Caco-2 (cell line): ENCODE measurements around the gene CYP46A1. TPM values are rescaled to one million over a fixed set of nuclear protein-coding genes. Genes with fewer than 3 reads are reported as not detected.

Source experiments
- BruUV-seq: library from RNA; stranded (reverse); fragments of 400-500 nt; replicated peaks from 2 replicates; lab custom pipeline; 2021; lab: Mats Ljungman, UMichigan
- CTCF ChIA-PET: fragments of 300-600 bp; sonication (Branson Sonifier 250); formaldehyde crosslinking; loops from one replicate; lab custom pipeline; 2022; ENCODE audit warnings: antibody characterized with exemption; lab: Charles Lee
- POLR2A ChIA-PET: fragments of 300-600 bp; sonication (Branson Sonifier 250); formaldehyde crosslinking; loops from one replicate; lab custom pipeline; 2022; ENCODE audit warnings: antibody characterized with exemption; lab: Charles Lee
- DNase-seq, 2 experiments: peaks; one replicate each; pipeline versions ENCODE4 v3.0.0 to v3.0.0-alpha.2; 2020 to 2022
- H3K27me3 ChIP-seq: replicated peaks from 2 replicates; pipeline ENCODE4 v1.6.0; 2011; ENCODE audit warnings: low read length; ENCODE audit not compliant: control insufficient read depth, insufficient read depth
- H3K36me3 ChIP-seq: 2 replicates; pipeline ENCODE4 v1.5.1; 2011; ENCODE audit warnings: low read length; ENCODE audit not compliant: control insufficient read depth, insufficient read depth
- H3K4me1 ChIP-seq: fragments of 250-450 bp; sonication (Bioruptor Pico); 2 replicates; pipeline ENCODE4 v1.5.1; 2020; ENCODE audit warnings: mild to moderate bottlenecking
- H3K4me3 ChIP-seq: 2 replicates; pipeline ENCODE4 v1.5.1; 2011; ENCODE audit warnings: low read depth, mild to moderate bottlenecking, control low read depth, low read length
- H3K9me3 ChIP-seq: fragments of 250-450 bp; sonication (Bioruptor Pico); 2 replicates; pipeline ENCODE4 v1.5.1; 2020; ENCODE audit warnings: mild to moderate bottlenecking, moderate library complexity
- H3K27ac Mint-ChIP-seq: one replicate; pipeline ENCODE4 v1.8.0; 2022; ENCODE audit warnings: mixed read lengths; ENCODE audit not compliant: unreplicated experiment
- H3K27me3 Mint-ChIP-seq: one replicate; pipeline ENCODE4 v1.8.0; 2022; ENCODE audit warnings: mixed read lengths; ENCODE audit not compliant: insufficient read depth, unreplicated experiment
- H3K36me3 Mint-ChIP-seq: one replicate; pipeline ENCODE4 v1.8.0; 2022; ENCODE audit warnings: mild to moderate bottlenecking, mixed read lengths; ENCODE audit not compliant: insufficient read depth, unreplicated experiment
- H3K4me1 Mint-ChIP-seq: one replicate; pipeline ENCODE4 v1.8.0; 2022; ENCODE audit warnings: low read depth, mixed read lengths; ENCODE audit not compliant: unreplicated experiment
- H3K4me3 Mint-ChIP-seq: one replicate; pipeline ENCODE4 v1.8.0; 2022; ENCODE audit warnings: mild to moderate bottlenecking, moderate library complexity, mixed read lengths; ENCODE audit not compliant: unreplicated experiment
- H3K9me3 Mint-ChIP-seq: one replicate; pipeline ENCODE4 v1.8.0; 2022; ENCODE audit warnings: mixed read lengths; ENCODE audit not compliant: unreplicated experiment
- CTCF ChIP-seq, 2 experiments: fragments of 200-600 bp in 1 of 2; IDR thresholded peaks; 1 replicate in 1 of 2; 2 replicates in 1 of 2; pipeline versions ENCODE4 v1.5.1 to v1.8.0; 2011 to 2022; ENCODE audit warnings: antibody characterized with exemption in 1 of 2, control low read depth in 1 of 2, inconsistent platforms in 1 of 2, low read depth in 1 of 2, low read length in 1 of 2, mild to moderate bottlenecking in 1 of 2, moderate library complexity in 1 of 2; ENCODE audit not compliant: insufficient read depth in 1 of 2, severe bottlenecking in 1 of 2, unreplicated experiment in 1 of 2
- intact Hi-C: fragments of 100-400 bp; cut with micrococcal nuclease; formaldehyde crosslinking; loops from one replicate; pipeline ENCODE4 v1.10.0; 2022; ENCODE audit not compliant: unreplicated experiment
- total RNA-seq: library from RNA; stranded (reverse); gene quantifications from 2 replicates; pipeline ENCODE4 v1.2.3, GENCODE V29; 2022

Gene CYP46A1
- total RNA-seq, 1 experiment from 2014 or later = 0.09 TPM

GRCh38 chr14:99675382-99675835 is 8.7 kb upstream of the CYP46A1 start:
- Mint-ChIP-seq H3K4me1 (peaks cover 7% of the 10 kb centered on the region), H3K36me3 (no peaks in the 10 kb centered on the region), H3K9me3 (no peaks in the 10 kb centered on the region), H3K4me3 (no peak overlapping the region), H3K27me3 (no peaks in the 10 kb centered on the region), H3K27ac (no peak overlapping the region)
- Histone ChIP-seq H3K4me1 (peaks cover 7% of the 10 kb centered on the region; the same call in 1 of the 2 replicates), H3K27me3 (no peaks in the 10 kb centered on the region), H3K36me3 (no peaks in the 10 kb centered on the region), H3K4me3 (no peak overlapping the region), H3K9me3 (peaks cover 15% of the 10 kb centered on the region)
- ChIA-PET POLR2A (no interaction called here), CTCF (no interaction called here)
- intact Hi-C loops = no loop called here
- BruUV-seq = no TSS peak
- TF ChIP-seq CTCF (IDR thresholded peaks at IDR 0.05; ENCODE audit: insufficient read depth in 1 of 2, low read depth in 1 of 2, low read length in 1 of 2, severe bottlenecking in 1 of 2, unreplicated experiment in 1 of 2) = no peak
- DNase-seq = no peak

- Mint-ChIP-seq H3K4me1 (peaks cover 7% of the 10 kb centered on the region), H3K27ac (no peak overlapping the region), H3K4me3 (no peak overlapping the region), H3K27me3 (no peaks in the 10 kb centered on the region), H3K36me3 (no peaks in the 10 kb centered on the region), H3K9me3 (no peaks in the 10 kb centered on the region)
- no peak for TF ChIP-seq CTCF (IDR thresholded peaks at IDR 0.05; ENCODE audit: insufficient read depth in 1 of 2, low read depth in 1 of 2, low read length in 1 of 2, severe bottlenecking in 1 of 2, unreplicated experiment in 1 of 2)
- Histone ChIP-seq H3K36me3 (no peaks in the 10 kb centered on the region), H3K4me1 (peaks cover 7% of the 10 kb centered on the region; the same call in 1 of the 2 replicates), H3K9me3 (peaks cover 15% of the 10 kb centered on the region), H3K4me3 (no peak overlapping the region), H3K27me3 (no peaks in the 10 kb centered on the region)
- CTCF ChIA-PET = interaction anchor here (0.6 kb wide), 1 partner anchor 540 kb away, joined by 3 read pairs; no protein-coding TSS in a partner anchor
- DNase-seq = no peak
- no TSS peak for BruUV-seq
- intact Hi-C loops = no loop called here
- POLR2A ChIA-PET = no interaction called here
Observed at GRCh38 chr14:99675951-99676350, 8.1 kb upstream of the CYP46A1 start.

- DNase-seq = no peak
- Mint-ChIP-seq H3K4me1 (peaks cover 3% of the 10 kb centered on the region), H3K27ac (no peak overlapping the region), H3K4me3 (no peak overlapping the region), H3K9me3 (no peaks in the 10 kb centered on the region), H3K27me3 (peaks cover 3% of the 10 kb centered on the region), H3K36me3 (no peaks in the 10 kb centered on the region)
- intact Hi-C loops = no loop called here
- TF ChIP-seq CTCF (IDR thresholded peaks at IDR 0.05; ENCODE audit: insufficient read depth in 1 of 2, low read depth in 1 of 2, low read length in 1 of 2, severe bottlenecking in 1 of 2, unreplicated experiment in 1 of 2) = no peak
- peaks cover 6% of the 10 kb centered on the region; the same call in 1 of the 2 replicates for H3K4me1 ChIP-seq
- H3K4me3 ChIP-seq = no peak overlapping the region
- peaks cover 15% of the 10 kb centered on the region for H3K9me3 ChIP-seq
- BruUV-seq = no TSS peak
- H3K36me3 ChIP-seq = no peaks in the 10 kb centered on the region
- CTCF ChIA-PET = interaction anchor here (0.6 kb wide), 1 partner anchor 540 kb away, joined by 3 read pairs; no protein-coding TSS in a partner anchor
- POLR2A ChIA-PET = no interaction called here
- H3K27me3 ChIP-seq = no peaks in the 10 kb centered on the region
Observed at GRCh38 chr14:99676657-99677056, 7.4 kb upstream of the CYP46A1 start.
